Skeletal muscle satellite cell (primary cell): ENCODE measurements around the gene RING1.

Experiments
- H3K27me3 ChIP-seq: 2 replicates; pipeline ENCODE4 v1.7.0; 2013; ENCODE audit warnings: low read length; ENCODE audit not compliant: control insufficient read depth, insufficient read depth
- H3K36me3 ChIP-seq: 2 replicates; pipeline ENCODE4 v1.7.0; 2013; ENCODE audit warnings: mild to moderate bottlenecking, control low read depth, low read length; ENCODE audit not compliant: insufficient read depth
- H3K4me1 ChIP-seq: 2 replicates; pipeline ENCODE4 v1.7.0; 2013; ENCODE audit warnings: low read length; ENCODE audit not compliant: control insufficient read depth, insufficient read depth
- H3K4me2 ChIP-seq: 2 replicates; pipeline ENCODE4 v1.7.0; 2013; ENCODE audit warnings: mild to moderate bottlenecking, low read length
- H3K4me3 ChIP-seq: 2 replicates; pipeline ENCODE4 v1.7.0; 2013; ENCODE audit warnings: low read length
- H3K9ac ChIP-seq: 2 replicates; pipeline ENCODE4 v1.7.0; 2013; ENCODE audit warnings: mild to moderate bottlenecking, low read depth, low read length, moderate library complexity
- H3K9me3 ChIP-seq: replicated peaks from 2 replicates; pipeline ENCODE4 v1.7.0; 2013; ENCODE audit warnings: mild to moderate bottlenecking, control low read depth, low read length

RING1 gene

GRCh38 chr6:33198159-33198852 lies 10.0 kb upstream of the RING1 start:
- peaks cover 58% of the 10 kb centered on the region for H3K36me3 ChIP-seq
- H3K9me3 ChIP-seq, result no peaks in the 10 kb centered on the region
- no peak overlapping the region for H3K4me3 ChIP-seq
- H3K4me2 ChIP-seq, result peak overlapping the region; percentile 97
- H3K4me1 ChIP-seq, result peaks cover 23% of the 10 kb centered on the region
- H3K9ac ChIP-seq, result no peak overlapping the region
- no peaks in the 10 kb centered on the region for H3K27me3 ChIP-seq

- Histone ChIP-seq H3K4me1 (peaks cover 25% of the 10 kb centered on the region), H3K36me3 (peaks cover 60% of the 10 kb centered on the region), H3K27me3 (no peaks in the 10 kb centered on the region), H3K9me3 (no peaks in the 10 kb centered on the region), H3K4me2 (peak overlapping the region; percentile 97), H3K9ac (peak overlapping the region; percentile 98), H3K4me3 (peak overlapping the region; percentile 93)
Measured at GRCh38 chr6:33198853-33199436, 9.4 kb upstream of the RING1 start.

GRCh38 chr6:33199687-33200218 lies 8.5 kb upstream of the RING1 start:
- Histone ChIP-seq H3K9ac (peak overlapping the region; percentile 98), H3K9me3 (no peaks in the 10 kb centered on the region), H3K4me3 (peak overlapping the region; percentile 93), H3K4me2 (peak overlapping the region; percentile 97), H3K27me3 (no peaks in the 10 kb centered on the region), H3K36me3 (peaks cover 56% of the 10 kb centered on the region), H3K4me1 (peaks cover 33% of the 10 kb centered on the region)

- Histone ChIP-seq H3K9ac (peak within 1 kb of the TSS; percentile 98), H3K4me1 (peaks cover 40% of the 10 kb centered on the region), H3K27me3 (no peaks in the 10 kb centered on the region), H3K4me2 (peak within 1 kb of the TSS; percentile 98), H3K9me3 (no peaks in the 10 kb centered on the region), H3K36me3 (peaks cover 48% of the 10 kb centered on the region), H3K4me3 (peak within 1 kb of the TSS; percentile 93)
Measured at GRCh38 chr6:33200219-33201146, 7.8 kb upstream of the RING1 start, which contains the start of the genes RXRB and SLC39A7. TSS of gene RXRB (minus strand) at chr6:33200665. CDS start at chr6:33200476, 189 bp downstream. TSS of gene SLC39A7 (plus strand) at chr6:33200867. CDS start at chr6:33201246, 379 bp downstream.

GRCh38 chr6:33201147-33201545 lies 7.2 kb upstream of the RING1 start:
- H3K4me3 ChIP-seq, result peak overlapping the region; percentile 93
- H3K9ac ChIP-seq, result peak overlapping the region; percentile 98
- H3K4me2 ChIP-seq, result peak overlapping the region; percentile 98
- no peaks in the 10 kb centered on the region for H3K27me3 ChIP-seq
- no peaks in the 10 kb centered on the region for H3K9me3 ChIP-seq
- peaks cover 42% of the 10 kb centered on the region for H3K36me3 ChIP-seq
- H3K4me1 ChIP-seq, result peaks cover 46% of the 10 kb centered on the region

- H3K4me2 ChIP-seq, result peak overlapping the region; percentile 98
- peaks cover 34% of the 10 kb centered on the region for H3K36me3 ChIP-seq
- H3K4me3 ChIP-seq, result peak overlapping the region; percentile 93
- no peaks in the 10 kb centered on the region for H3K27me3 ChIP-seq
- H3K4me1 ChIP-seq, result peaks cover 53% of the 10 kb centered on the region
- no peaks in the 10 kb centered on the region for H3K9me3 ChIP-seq
- H3K9ac ChIP-seq, result peak overlapping the region; percentile 98
Measured at GRCh38 chr6:33201935-33202334, 6.4 kb upstream of the RING1 start.

- Histone ChIP-seq H3K9ac (no peak overlapping the region), H3K4me3 (peak overlapping the region; percentile 93), H3K36me3 (peaks cover 29% of the 10 kb centered on the region)
Measured at GRCh38 chr6:33202799-33203198, 5.5 kb upstream of the RING1 start.

GRCh38 chr6:33203443-33204164 lies 4.7 kb upstream of the RING1 start:
- H3K9ac ChIP-seq, result no peak overlapping the region
- H3K36me3 ChIP-seq, result peaks cover 27% of the 10 kb centered on the region

More at GRCh38 chr6:33202799-33203198, 5.5 kb upstream of the RING1 start:
- H3K27me3 ChIP-seq, result no peaks in the 10 kb centered on the region
- no peaks in the 10 kb centered on the region for H3K9me3 ChIP-seq
- peaks cover 55% of the 10 kb centered on the region for H3K4me1 ChIP-seq
- H3K4me2 ChIP-seq, result peak overlapping the region; percentile 98

GRCh38 chr6:33204165-33204414 lies 4.2 kb upstream of the RING1 start:
- Histone ChIP-seq H3K36me3 (peaks cover 27% of the 10 kb centered on the region), H3K27me3 (no peaks in the 10 kb centered on the region), H3K4me2 (peak overlapping the region; percentile 94), H3K9ac (no peak overlapping the region), H3K4me1 (peaks cover 55% of the 10 kb centered on the region), H3K4me3 (peak overlapping the region; percentile 78), H3K9me3 (no peaks in the 10 kb centered on the region)

More at GRCh38 chr6:33203443-33204164, 4.7 kb upstream of the RING1 start:
- no peaks in the 10 kb centered on the region for H3K27me3 ChIP-seq
- no peak overlapping the region for H3K4me3 ChIP-seq
- peaks cover 50% of the 10 kb centered on the region for H3K4me1 ChIP-seq
- H3K4me2 ChIP-seq, result peak overlapping the region; percentile 94
- H3K9me3 ChIP-seq, result no peaks in the 10 kb centered on the region

GRCh38 chr6:33204415-33205190 lies 3.7 kb upstream of the RING1 start, which contains the start of gene HSD17B8:
TSS of gene HSD17B8 (plus strand) at chr6:33204655. CDS start at chr6:33204669, 14 bp downstream.
- H3K27me3 ChIP-seq, result no peaks in the 10 kb centered on the region
- peak within 1 kb of the TSS; percentile 94 for H3K4me2 ChIP-seq
- peak within 1 kb of the TSS; percentile 79 for H3K9ac ChIP-seq
- peak within 1 kb of the TSS; percentile 78 for H3K4me3 ChIP-seq
- no peaks in the 10 kb centered on the region for H3K9me3 ChIP-seq
- peaks cover 28% of the 10 kb centered on the region for H3K36me3 ChIP-seq
- H3K4me1 ChIP-seq, result peaks cover 55% of the 10 kb centered on the region
